Fibroblast of the aortic adventitia (primary cell): ENCODE measurements around the gene PRICKLE3. TPM values are rescaled to one million over a fixed set of nuclear protein-coding genes. Genes with fewer than 3 reads are reported as not detected.
"Not testable (repeated sequence)": the region's sequence is repeated elsewhere in the genome, so short reads cannot be mapped to it uniquely, and the experiment has no call there.

Experiments used
- DNase-seq: peaks from one replicate; pipeline ENCODE4 v3.0.0-alpha.2; 2010; ENCODE audit warnings: low read depth
- H3K4me3 ChIP-seq: 2 replicates; pipeline ENCODE4 v1.5.1; 2011; ENCODE audit warnings: low read depth, mild to moderate bottlenecking, control low read depth, low read length, moderate library complexity
- total RNA-seq: library from RNA; depleted of rRNA; stranded (reverse); fragments of >200 nt; gene quantifications from 2 replicates; pipeline ENCODE4 v1.2.3, GENCODE V29; 2012; ENCODE audit warnings: low replicate concordance
- TF ChIP-seq, protein P1 (sequence below): IDR thresholded peaks from 2 replicates; pipeline ENCODE4 v1.5.1; 2011; ENCODE audit warnings: mild to moderate bottlenecking, low read length, control low read depth, inconsistent platforms; ENCODE audit not compliant: insufficient read depth

Gene PRICKLE3
- total RNA-seq, 1 donor, result 5.0 TPM

- H3K4me3 ChIP-seq, result no peak overlapping the region
- TF ChIP-seq, protein P1, sequence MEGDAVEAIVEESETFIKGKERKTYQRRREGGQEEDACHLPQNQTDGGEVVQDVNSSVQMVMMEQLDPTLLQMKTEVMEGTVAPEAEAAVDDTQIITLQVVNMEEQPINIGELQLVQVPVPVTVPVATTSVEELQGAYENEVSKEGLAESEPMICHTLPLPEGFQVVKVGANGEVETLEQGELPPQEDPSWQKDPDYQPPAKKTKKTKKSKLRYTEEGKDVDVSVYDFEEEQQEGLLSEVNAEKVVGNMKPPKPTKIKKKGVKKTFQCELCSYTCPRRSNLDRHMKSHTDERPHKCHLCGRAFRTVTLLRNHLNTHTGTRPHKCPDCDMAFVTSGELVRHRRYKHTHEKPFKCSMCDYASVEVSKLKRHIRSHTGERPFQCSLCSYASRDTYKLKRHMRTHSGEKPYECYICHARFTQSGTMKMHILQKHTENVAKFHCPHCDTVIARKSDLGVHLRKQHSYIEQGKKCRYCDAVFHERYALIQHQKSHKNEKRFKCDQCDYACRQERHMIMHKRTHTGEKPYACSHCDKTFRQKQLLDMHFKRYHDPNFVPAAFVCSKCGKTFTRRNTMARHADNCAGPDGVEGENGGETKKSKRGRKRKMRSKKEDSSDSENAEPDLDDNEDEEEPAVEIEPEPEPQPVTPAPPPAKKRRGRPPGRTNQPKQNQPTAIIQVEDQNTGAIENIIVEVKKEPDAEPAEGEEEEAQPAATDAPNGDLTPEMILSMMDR, result no peak
- DNase-seq, result no peak
Observed at GRCh38 chrX:49176421-49177326, 9.5 kb downstream of the PRICKLE3 start.

DNA sequence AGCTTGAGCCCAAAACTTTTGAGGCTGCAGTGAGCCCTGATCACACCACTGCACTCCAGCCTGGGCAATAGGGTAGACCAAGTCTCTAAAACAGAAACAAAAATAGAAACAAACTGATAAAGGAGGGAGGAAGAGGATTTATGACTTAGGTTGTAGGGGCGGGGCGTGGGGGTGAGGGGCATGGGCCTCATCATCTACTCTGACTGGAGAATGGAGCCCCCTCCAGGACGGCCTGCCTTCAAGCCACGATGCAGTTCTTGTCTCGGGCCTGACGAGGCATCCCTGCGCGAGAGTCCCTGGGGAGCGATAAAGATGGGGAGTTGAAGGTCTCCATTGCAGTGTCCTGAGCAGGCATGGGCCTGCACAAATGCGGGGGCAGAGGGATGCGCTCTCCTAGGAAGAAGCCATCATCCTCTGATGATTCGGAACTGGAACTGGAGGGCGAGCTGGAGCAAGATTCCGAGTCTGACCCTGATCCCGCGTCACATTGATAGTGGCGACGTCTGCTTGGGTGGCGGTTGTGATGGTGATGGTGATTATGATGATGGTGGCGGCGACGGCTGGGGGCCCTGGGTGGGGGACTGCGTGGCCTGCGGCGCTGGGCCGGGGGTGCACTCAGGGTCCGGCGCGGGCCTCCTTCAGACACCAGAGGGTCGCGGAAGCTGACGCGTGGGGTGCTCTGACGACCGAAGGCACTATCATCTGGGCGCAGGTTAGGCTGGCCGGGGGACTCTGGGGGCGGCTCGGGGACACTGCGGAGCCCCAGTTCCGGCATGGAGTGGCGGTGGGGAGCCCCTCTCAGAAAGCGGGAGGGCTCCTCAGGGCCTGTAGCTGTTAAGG lies 10.5 kb downstream of the PRICKLE3 start:
- no peak overlapping the region for H3K4me3 ChIP-seq
- TF ChIP-seq, protein P1, result no peak
- DNase-seq, result no peak

DNA sequence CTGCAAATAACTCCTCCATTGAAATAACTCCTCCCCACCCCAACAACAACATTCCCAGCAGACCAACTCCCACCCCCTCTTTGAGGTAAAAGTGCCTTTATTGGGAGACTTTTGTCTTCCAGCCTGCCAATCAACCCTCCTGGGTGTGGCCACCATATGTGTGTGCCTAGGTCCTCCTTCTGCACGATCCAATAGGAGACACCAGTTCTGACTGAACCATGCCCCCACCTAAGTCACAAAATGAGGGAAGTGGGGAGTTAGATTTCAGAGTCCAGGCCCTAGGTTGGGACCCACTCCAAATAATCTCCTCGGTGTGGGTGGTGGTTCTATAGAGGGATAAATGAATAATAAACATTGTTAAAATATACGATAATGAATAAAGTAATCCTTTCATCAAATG lies 11.4 kb downstream of the PRICKLE3 start:
- no peak overlapping the region for H3K4me3 ChIP-seq
- no peak for DNase-seq
- TF ChIP-seq, protein P1, result no peak

GRCh38 chrX:49173544-49173943 lies 12.6 kb downstream of the PRICKLE3 start:
- not testable (repeated sequence) for DNase-seq
- H3K4me3 ChIP-seq, result peak overlapping the region; percentile 72

DNA sequence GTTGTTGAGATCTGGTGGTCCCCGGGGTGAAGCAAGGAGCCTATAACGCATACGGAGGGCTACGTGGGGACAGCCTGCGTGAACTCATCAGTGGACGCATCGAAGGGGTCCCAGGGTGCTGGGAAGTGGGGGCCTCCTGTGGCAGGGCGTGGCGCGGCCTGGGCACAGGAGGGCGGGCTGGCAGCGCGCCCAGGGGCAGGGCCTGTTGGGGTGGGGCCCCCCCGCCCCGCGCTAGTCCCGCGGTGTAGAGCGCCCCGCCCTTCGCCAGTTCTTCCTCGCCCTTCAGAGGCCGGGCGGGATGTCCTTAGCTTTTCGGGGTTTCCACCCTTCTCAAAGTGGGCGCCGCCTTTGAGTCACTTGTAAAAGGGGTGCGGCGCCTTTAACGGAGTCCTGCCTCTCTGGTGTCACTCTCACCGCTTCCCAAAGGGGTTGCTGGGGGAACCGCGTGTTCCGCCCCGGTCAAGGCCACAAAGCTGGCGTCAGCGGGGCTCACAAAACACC lies 13.8 kb downstream of the PRICKLE3 start:
- TF ChIP-seq, protein P1, result no peak
- peak; percentile 51 for DNase-seq
- peak overlapping the region; percentile 72 for H3K4me3 ChIP-seq

DNA sequence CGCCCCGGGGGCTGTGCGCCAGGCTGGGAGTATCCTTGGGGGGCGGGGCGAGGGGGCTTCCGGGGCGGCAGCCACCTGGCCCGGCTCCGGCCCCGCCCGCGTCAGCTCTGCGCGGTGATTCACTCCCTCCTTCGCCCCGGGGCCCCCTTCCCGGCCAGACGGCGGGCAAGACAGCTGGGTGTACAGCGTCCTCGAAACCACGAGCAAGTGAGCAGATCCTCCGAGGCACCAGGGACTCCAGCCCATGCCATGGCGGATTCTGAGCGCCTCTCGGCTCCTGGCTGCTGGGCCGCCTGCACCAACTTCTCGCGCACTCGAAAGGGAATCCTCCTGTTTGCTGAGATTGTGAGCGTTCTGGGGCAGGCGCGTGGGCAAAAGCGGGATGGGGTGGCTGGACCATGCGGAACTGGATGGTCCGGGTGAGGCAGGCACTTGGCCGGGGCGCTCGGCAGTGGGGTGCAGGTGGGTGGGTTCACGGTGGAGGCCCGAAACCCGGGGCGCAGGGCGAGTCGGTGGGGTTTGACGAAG lies 14.4 kb downstream of the PRICKLE3 start, which contains the start of gene PLP2:
Gene PLP2, plus strand, starts transcription at position 147 of the 528 bp plus-strand sequence. Its CDS starts 103 bp downstream, at position 250.
- H3K4me3 ChIP-seq, result peak within 1 kb of the TSS; percentile 72
- TF ChIP-seq, protein P1, result no peak
- DNase-seq, result peak; percentile 32
